ENCODE results near the gene RRP1B. TPM values are rescaled to one million over a fixed set of nuclear protein-coding genes. Genes with fewer than 3 reads are reported as not detected.

Gene RRP1B
- total and polyA plus RNA-seq, 2 of the 13 experiments (the other 11 are each of a cell fraction or from before 2014, with no cell fraction given): 16.3 to 46.2 TPM

- TF ChIP-seq GRHL1 (CRISPR knock-in tag; conservative IDR thresholded peaks at IDR 0.05): no peak
- peak; percentile 68; the same call in 1 of the 2 replicates for TF ChIP-seq ZNF567 (CRISPR knock-in tag; IDR thresholded peaks at IDR 0.05; ENCODE audit: borderline replicate concordance)
- TF ChIP-seq ZNF331 (CRISPR knock-in tag; IDR thresholded peaks at IDR 0.05): peak; percentile 79
- TF ChIP-seq PTBP1 (IDR thresholded peaks at IDR 0.05; ENCODE audit: low read depth, low read length, poor library complexity, severe bottlenecking): no peak
- TF ChIP-seq ZNF263 (CRISPR knock-in tag; IDR thresholded peaks at IDR 0.05): peak; percentile 100
- TF ChIP-seq, protein P1, sequence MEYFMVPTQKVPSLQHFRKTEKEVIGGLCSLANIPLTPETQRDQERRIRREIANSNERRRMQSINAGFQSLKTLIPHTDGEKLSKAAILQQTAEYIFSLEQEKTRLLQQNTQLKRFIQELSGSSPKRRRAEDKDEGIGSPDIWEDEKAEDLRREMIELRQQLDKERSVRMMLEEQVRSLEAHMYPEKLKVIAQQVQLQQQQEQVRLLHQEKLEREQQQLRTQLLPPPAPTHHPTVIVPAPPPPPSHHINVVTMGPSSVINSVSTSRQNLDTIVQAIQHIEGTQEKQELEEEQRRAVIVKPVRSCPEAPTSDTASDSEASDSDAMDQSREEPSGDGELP (IDR thresholded peaks at IDR 0.05; ENCODE audit: borderline replicate concordance, low read depth): peak; percentile 97
- TF ChIP-seq KDM6A (CRISPR knock-in tag; IDR thresholded peaks at IDR 0.05; ENCODE audit: low read depth): no peak
- peak; percentile 59; the same call in 1 of the 2 replicates for TF ChIP-seq ZBTB21 (CRISPR knock-in tag; IDR thresholded peaks at IDR 0.05)
- no peak; the same call in 1 of the 2 replicates for TF ChIP-seq ZNF225 (CRISPR knock-in tag; IDR thresholded peaks at IDR 0.05)
- TF ChIP-seq FOXK1 (CRISPR knock-in tag; IDR thresholded peaks at IDR 0.05; ENCODE audit: borderline replicate concordance, low read depth): peak; percentile 43; the same call in 1 of the 2 replicates
- peak; percentile 63; the same call in 1 of the 2 replicates for TF ChIP-seq ZNF773 (CRISPR knock-in tag; IDR thresholded peaks at IDR 0.05; ENCODE audit: borderline replicate concordance)
- TF ChIP-seq ZNF292 (CRISPR knock-in tag; IDR thresholded peaks at IDR 0.05; ENCODE audit: borderline replicate concordance, low read depth): peak; percentile 92
- TF ChIP-seq ZSCAN30 (CRISPR knock-in tag; IDR thresholded peaks at IDR 0.05): no peak
- no peak for TF ChIP-seq KIAA2018 (CRISPR knock-in tag; IDR thresholded peaks at IDR 0.05; ENCODE audit: borderline replicate concordance)
- no peak for TF ChIP-seq ZNF3 (CRISPR knock-in tag; IDR thresholded peaks at IDR 0.05)
- TF ChIP-seq POLR2A (IDR thresholded peaks at IDR 0.05; ENCODE audit: insufficient read depth in 1 of 2, low read depth in 2 of 2, low read length in 2 of 2): peak in 1 of 2 experiments; percentile 75; a peak in 2 of 4 replicates
- TF ChIP-seq HOXA5 (CRISPR knock-in tag; IDR thresholded peaks at IDR 0.05): peak; percentile 74
- no peak for TF ChIP-seq ZZZ3 (CRISPR knock-in tag; IDR thresholded peaks at IDR 0.05; ENCODE audit: borderline replicate concordance)
- no peak; the same call in 1 of the 2 replicates for TF ChIP-seq GATA4 (IDR thresholded peaks at IDR 0.05; ENCODE audit: borderline replicate concordance, low read depth)
Observed at GRCh38 chr21:43728467-43729390, 69.4 kb downstream of the RRP1B start (continued).
